Progenitor cell of endocrine pancreas (in vitro differentiated cells): ENCODE measurements around the gene UBASH3B. TPM values are rescaled to one million over a fixed set of nuclear protein-coding genes. Genes with fewer than 3 reads are reported as not detected.
"Not testable (repeated sequence)": the region's sequence is repeated elsewhere in the genome, so short reads cannot be mapped to it uniquely, and the experiment has no call there.

Experiments
- DNase-seq: peaks from one replicate; pipeline ENCODE4 v3.0.0; 2021; ENCODE audit warnings: low spot score; ENCODE audit not compliant: unreplicated experiment
- H3K27ac Mint-ChIP-seq: 2 replicates; pipeline ENCODE4 v1.8.0; 2021; ENCODE audit warnings: mild to moderate bottlenecking, moderate library complexity, mixed read lengths
- H3K27me3 Mint-ChIP-seq: 2 replicates; pipeline ENCODE4 v1.8.0; 2021; ENCODE audit warnings: mixed read lengths
- H3K36me3 Mint-ChIP-seq: 2 replicates; pipeline ENCODE4 v1.8.0; 2022; ENCODE audit warnings: mixed read lengths; ENCODE audit not compliant: insufficient read depth
- H3K4me1 Mint-ChIP-seq: 2 replicates; pipeline ENCODE4 v1.8.0; 2021; ENCODE audit warnings: low read depth, mixed read lengths
- H3K4me3 Mint-ChIP-seq: 2 replicates; pipeline ENCODE4 v1.8.0; 2021; ENCODE audit warnings: low read depth, mild to moderate bottlenecking, moderate library complexity, mixed read lengths
- H3K9me3 Mint-ChIP-seq: 2 replicates; pipeline ENCODE4 v1.8.0; 2021; ENCODE audit warnings: low read depth, mixed read lengths
- CTCF ChIP-seq: fragments of 200-600 bp; sonication (generic); IDR thresholded peaks from one replicate; pipeline ENCODE4 v1.5.0; 2021; ENCODE audit warnings: antibody characterized with exemption, mild to moderate bottlenecking; ENCODE audit not compliant: unreplicated experiment
- total RNA-seq: library from RNA; stranded (reverse); gene quantifications from 2 replicates; pipeline ENCODE4 v1.2.1, GENCODE V29; 2021

UBASH3B gene
- total RNA-seq, 1 donor from 2014 or later: 2.4 TPM

GRCh38 chr11:122726028-122726427, 70.5 kb downstream of the UBASH3B start:
- Mint-ChIP-seq H3K4me3 (no peak overlapping the region), H3K27ac (no peak overlapping the region), H3K9me3 (no peaks in the 10 kb centered on the region), H3K36me3 (no peaks in the 10 kb centered on the region), H3K4me1 (no peaks in the 10 kb centered on the region), H3K27me3 (peaks cover 31% of the 10 kb centered on the region)
- DNase-seq: no peak
- TF ChIP-seq CTCF: no peak

- no peaks in the 10 kb centered on the region for H3K9me3 Mint-ChIP-seq
- peaks cover 28% of the 10 kb centered on the region for H3K27me3 Mint-ChIP-seq
- DNase-seq: no peak
- H3K4me1 Mint-ChIP-seq: peaks cover 1% of the 10 kb centered on the region
- no peak overlapping the region for H3K4me3 Mint-ChIP-seq
- TF ChIP-seq CTCF: no peak
- no peaks in the 10 kb centered on the region for H3K36me3 Mint-ChIP-seq
- no peak overlapping the region for H3K27ac Mint-ChIP-seq
These were observed 71.8 kb downstream of the UBASH3B start for GRCh38 chr11:122727101-122727929.

DNA sequence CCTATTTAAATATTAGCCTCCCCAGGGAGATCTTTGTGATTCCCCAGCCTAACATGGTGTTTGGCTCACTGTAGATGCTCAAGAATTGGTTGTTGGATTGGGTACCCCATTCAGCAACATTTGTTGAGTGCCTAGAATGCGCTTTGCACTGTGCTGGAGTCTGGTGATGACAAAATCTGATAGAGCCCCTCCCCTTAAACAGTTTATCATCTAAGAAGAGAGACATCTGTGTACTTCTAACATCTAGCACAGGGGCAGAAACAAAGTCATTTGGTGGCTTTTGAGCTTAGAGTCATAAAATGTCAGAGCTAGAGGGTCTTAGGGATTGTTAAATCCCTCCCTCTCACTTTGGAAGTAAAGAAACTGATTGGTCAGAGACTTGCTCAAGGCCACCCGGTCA, 73.0 kb downstream of the UBASH3B start:
- Mint-ChIP-seq H3K27me3 (peaks cover 25% of the 10 kb centered on the region), H3K27ac (no peak overlapping the region), H3K4me1 (peaks cover 6% of the 10 kb centered on the region), H3K36me3 (no peaks in the 10 kb centered on the region), H3K9me3 (no peaks in the 10 kb centered on the region), H3K4me3 (no peak overlapping the region)
- DNase-seq: no peak
- no peak for TF ChIP-seq CTCF

DNA sequence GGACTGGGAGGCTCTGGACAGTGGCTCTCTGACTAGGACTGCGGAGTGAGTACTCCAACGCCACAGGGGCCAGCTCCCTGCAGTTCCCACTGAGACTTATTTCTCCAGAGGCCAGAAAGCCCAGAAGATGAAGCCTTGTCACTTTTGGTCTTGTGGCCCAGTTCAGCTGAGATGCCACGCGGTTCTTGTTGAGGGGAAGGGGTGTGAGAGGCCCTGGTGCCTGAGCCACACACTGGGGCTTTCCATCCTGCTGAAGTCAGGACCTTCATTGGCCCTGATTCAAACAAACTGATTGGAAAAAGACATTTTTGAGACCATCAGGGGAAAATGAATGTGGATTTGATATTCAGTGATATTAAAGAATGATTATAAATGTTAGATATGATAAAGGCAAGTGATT, 73.6 kb downstream of the UBASH3B start:
- H3K36me3 Mint-ChIP-seq: no peaks in the 10 kb centered on the region
- peaks cover 6% of the 10 kb centered on the region for H3K4me1 Mint-ChIP-seq
- H3K9me3 Mint-ChIP-seq: no peaks in the 10 kb centered on the region
- no peak overlapping the region for H3K4me3 Mint-ChIP-seq
- H3K27me3 Mint-ChIP-seq: peaks cover 25% of the 10 kb centered on the region
- no peak for TF ChIP-seq CTCF
- no peak for DNase-seq
- H3K27ac Mint-ChIP-seq: no peak overlapping the region

DNA sequence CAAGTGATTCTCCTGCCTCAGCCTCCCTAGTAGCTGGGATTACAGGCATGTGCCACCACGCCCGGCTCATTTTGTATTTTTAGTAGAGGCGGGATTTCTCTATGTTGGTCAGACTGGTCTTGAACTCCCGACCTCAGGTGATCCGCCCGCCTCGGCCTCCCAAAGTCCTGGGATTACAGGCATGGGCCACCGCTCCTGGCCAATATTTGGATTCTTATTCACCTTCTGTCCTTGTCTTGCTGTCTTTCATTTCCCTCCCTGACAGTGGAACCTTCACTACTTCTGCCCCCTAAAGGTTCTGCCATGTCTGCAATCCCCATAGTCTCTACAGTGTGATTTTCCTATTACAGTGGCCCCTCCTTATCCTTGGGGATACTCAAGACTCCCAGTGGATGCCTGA, 75.2 kb downstream of the UBASH3B start:
- peaks cover 21% of the 10 kb centered on the region for H3K27me3 Mint-ChIP-seq
- H3K36me3 Mint-ChIP-seq, H3K9me3 Mint-ChIP-seq, H3K4me3 Mint-ChIP-seq, DNase-seq, H3K27ac Mint-ChIP-seq, H3K4me1 Mint-ChIP-seq: not testable (repeated sequence)

- DNase-seq: no peak
- Mint-ChIP-seq H3K4me3 (no peak overlapping the region), H3K36me3 (no peaks in the 10 kb centered on the region), H3K27me3 (peaks cover 21% of the 10 kb centered on the region), H3K27ac (no peak overlapping the region), H3K9me3 (no peaks in the 10 kb centered on the region), H3K4me1 (peaks cover 6% of the 10 kb centered on the region)
- TF ChIP-seq CTCF: no peak
These were observed 76.0 kb downstream of the UBASH3B start for GRCh38 chr11:122731500-122731913.
